ENCODE data around the gene CLSTN3. TPM values are rescaled to one million over a fixed set of nuclear protein-coding genes. Genes with fewer than 3 reads are reported as not detected.
A peak's percentile ranks its signal among the peaks of the same experiment; 100 is the strongest.

The CLSTN3 gene
- total and polyA plus RNA-seq, 2 donors (not counting 3 experiments of a cell fraction or from before 2014, with no cell fraction given) = 27.8 to 45.9 TPM

- TF ChIP-seq, protein P1, sequence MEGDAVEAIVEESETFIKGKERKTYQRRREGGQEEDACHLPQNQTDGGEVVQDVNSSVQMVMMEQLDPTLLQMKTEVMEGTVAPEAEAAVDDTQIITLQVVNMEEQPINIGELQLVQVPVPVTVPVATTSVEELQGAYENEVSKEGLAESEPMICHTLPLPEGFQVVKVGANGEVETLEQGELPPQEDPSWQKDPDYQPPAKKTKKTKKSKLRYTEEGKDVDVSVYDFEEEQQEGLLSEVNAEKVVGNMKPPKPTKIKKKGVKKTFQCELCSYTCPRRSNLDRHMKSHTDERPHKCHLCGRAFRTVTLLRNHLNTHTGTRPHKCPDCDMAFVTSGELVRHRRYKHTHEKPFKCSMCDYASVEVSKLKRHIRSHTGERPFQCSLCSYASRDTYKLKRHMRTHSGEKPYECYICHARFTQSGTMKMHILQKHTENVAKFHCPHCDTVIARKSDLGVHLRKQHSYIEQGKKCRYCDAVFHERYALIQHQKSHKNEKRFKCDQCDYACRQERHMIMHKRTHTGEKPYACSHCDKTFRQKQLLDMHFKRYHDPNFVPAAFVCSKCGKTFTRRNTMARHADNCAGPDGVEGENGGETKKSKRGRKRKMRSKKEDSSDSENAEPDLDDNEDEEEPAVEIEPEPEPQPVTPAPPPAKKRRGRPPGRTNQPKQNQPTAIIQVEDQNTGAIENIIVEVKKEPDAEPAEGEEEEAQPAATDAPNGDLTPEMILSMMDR (IDR thresholded peaks at IDR 0.05; ENCODE audit: extremely low read depth in 1 of 2, insufficient read depth in 1 of 2, low read depth in 1 of 2, low read length in 2 of 2) = peak; percentile 29 to 51
- no peak for TF ChIP-seq POLR2A (IDR thresholded peaks at IDR 0.05; ENCODE audit: low read depth, low read length)
- POLR2A ChIA-PET = no interaction called here
Measured at GRCh38 chr12:7162691-7163114, 32.5 kb downstream of the CLSTN3 start.

GRCh38 chr12:7169951-7170350, 39.8 kb downstream of the CLSTN3 start:
- FAIRE-seq (no peak), DNase-seq (ENCODE audit: low read depth, low spot score) (no peak)
- Histone ChIP-seq H2AFZ (ENCODE audit: low read depth, low read length) (no peak overlapping the region), H3K9ac (replicated peaks; ENCODE audit: extremely low read depth, insufficient read depth, low read length) (no peak overlapping the region), H3K79me2 (ENCODE audit: control insufficient read depth, insufficient read depth, low read length) (no peaks in the 10 kb centered on the region), H3K4me1 (ENCODE audit: control insufficient read depth, extremely low read depth, insufficient read depth, low read length) (no peaks in the 10 kb centered on the region), H4K20me1 (replicated peaks; ENCODE audit: control insufficient read depth, extremely low read depth, insufficient read depth, low read length) (no peaks in the 10 kb centered on the region), H3K4me3 (replicated peaks in 1 of 3; ENCODE audit: insufficient read depth in 1 of 3, low read depth in 1 of 3, low read length in 3 of 3) (no peak overlapping the region), H3K36me3 (ENCODE audit: control insufficient read depth in 2 of 2, extremely low read depth in 1 of 2, insufficient read depth in 2 of 2, low read length in 2 of 2) (no peaks in the 10 kb centered on the region), H3K4me2 (ENCODE audit: insufficient read depth, low read length) (no peak overlapping the region), H3K9me1 (replicated peaks; ENCODE audit: control insufficient read depth, extremely low read depth, insufficient read depth, low read length) (no peaks in the 10 kb centered on the region), H3K27ac (ENCODE audit: insufficient read depth, low read depth, low read length) (no peak overlapping the region), H3K9me3 (replicated peaks; ENCODE audit: control insufficient read depth, insufficient read depth, low read length) (no peaks in the 10 kb centered on the region), H3K27me3 (ENCODE audit: control insufficient read depth in 2 of 2, insufficient read depth in 2 of 2, low read length in 2 of 2) (peaks cover 2 to 16% of the 10 kb centered on the region in 2 experiments)
- CTCF ChIA-PET = interaction anchor here (1.4 kb wide), 1 partner anchor 17 kb away, joined by 3 read pairs; no protein-coding TSS in a partner anchor
- POLR2A ChIA-PET = no interaction called here
- dilution Hi-C loops (cut with MboI; ENCODE audit: extremely low pct_ligation_motif_present, low sequenced_read_pairs) = no loop called here
- intact Hi-C loops (cut with micrococcal nuclease) = no loop called here
- no peak for TF ChIP-seq MYC (IDR thresholded peaks at IDR 0.05; ENCODE audit: low read depth, low read length)
- TF ChIP-seq MAX (IDR thresholded peaks at IDR 0.05; ENCODE audit: insufficient read depth, insufficient read length) = no peak
- TF ChIP-seq JUN (IDR thresholded peaks at IDR 0.05; ENCODE audit: borderline replicate concordance, insufficient read depth, insufficient read length, low read depth) = no peak
- no peak for TF ChIP-seq POLR2AphosphoS5 (IDR thresholded peaks at IDR 0.05; ENCODE audit: insufficient read depth, low read depth, low read length)
- TF ChIP-seq FOS (IDR thresholded peaks at IDR 0.05; ENCODE audit: borderline replicate concordance, insufficient read depth, low read length) = no peak
- TF ChIP-seq, protein P1 (IDR thresholded peaks at IDR 0.05; ENCODE audit: extremely low read depth in 1 of 2, insufficient read depth in 1 of 2, low read depth in 1 of 2, low read length in 2 of 2) = no peak
- no peak for TF ChIP-seq EZH2 (IDR thresholded peaks at IDR 0.05; ENCODE audit: borderline replicate concordance, low read depth, low read length, severe bottlenecking)
- no peak for TF ChIP-seq GATA2 (IDR thresholded peaks at IDR 0.05; ENCODE audit: insufficient read depth, insufficient read length, low read depth, low read length)
- TF ChIP-seq POLR2A (IDR thresholded peaks at IDR 0.05; ENCODE audit: low read depth, low read length) = no peak
- no TSS peak for BruUV-seq (replicated peaks)

More at GRCh38 chr12:7162691-7163114, 32.5 kb downstream of the CLSTN3 start:
- Histone ChIP-seq H3K79me2 (ENCODE audit: control insufficient read depth, insufficient read depth, low read length) (no peaks in the 10 kb centered on the region), H3K9ac (replicated peaks; ENCODE audit: extremely low read depth, insufficient read depth, low read length) (no peak overlapping the region), H4K20me1 (replicated peaks; ENCODE audit: control insufficient read depth, extremely low read depth, insufficient read depth, low read length) (no peaks in the 10 kb centered on the region), H3K36me3 (ENCODE audit: control insufficient read depth in 2 of 2, extremely low read depth in 1 of 2, insufficient read depth in 2 of 2, low read length in 2 of 2) (no peaks in the 10 kb centered on the region), H3K4me3 (replicated peaks in 1 of 3; ENCODE audit: insufficient read depth in 1 of 3, low read depth in 1 of 3, low read length in 3 of 3) (no peak overlapping the region), H2AFZ (ENCODE audit: low read depth, low read length) (no peak overlapping the region), H3K9me3 (replicated peaks; ENCODE audit: control insufficient read depth, insufficient read depth, low read length) (no peaks in the 10 kb centered on the region), H3K27me3 (ENCODE audit: control insufficient read depth in 2 of 2, insufficient read depth in 2 of 2, low read length in 2 of 2) (peaks cover 11 to 12% of the 10 kb centered on the region in 2 experiments), H3K4me2 (ENCODE audit: insufficient read depth, low read length) (no peak overlapping the region), H3K27ac (ENCODE audit: insufficient read depth, low read depth, low read length) (no peak overlapping the region), H3K4me1 (ENCODE audit: control insufficient read depth, extremely low read depth, insufficient read depth, low read length) (no peaks in the 10 kb centered on the region), H3K9me1 (replicated peaks; ENCODE audit: control insufficient read depth, extremely low read depth, insufficient read depth, low read length) (no peaks in the 10 kb centered on the region)
- intact Hi-C loops (cut with micrococcal nuclease) (no loop called here), dilution Hi-C loops (cut with MboI; ENCODE audit: extremely low pct_ligation_motif_present, low sequenced_read_pairs) (no loop called here)
- no peak for FAIRE-seq
- DNase-seq (ENCODE audit: low read depth, low spot score) = no peak
- CTCF ChIA-PET = interaction anchor here (1.1 to 4.9 kb wide), 4 partner anchors 13 to 20 kb away, joined by 3 to 17 read pairs (median 10); no protein-coding TSS in a partner anchor
- no TSS peak for BruUV-seq (replicated peaks)

All from endothelial cell of umbilical vein (primary cell).